Activated B cell treated with CpG ODN at 0.5 μM for 24 hours (primary cell): ENCODE results near the gene ADCY3. TPM values are rescaled to one million over a fixed set of nuclear protein-coding genes. Genes with fewer than 3 reads are reported as not detected.

Experiments
- ATAC-seq: fragments of 200-7000 bp; cut with Tn5 transposase; one replicate; pipeline ENCODE4 v1.10.0; 2021; ENCODE audit warnings: low read depth, mild to moderate bottlenecking, moderate library complexity
- CTCF ChIA-PET: fragments of 350-600 bp; sonication (Branson Sonifier 250); formaldehyde crosslinking; loops from one replicate; lab custom pipeline; 2021; ENCODE audit warnings: antibody characterized with exemption; lab: Charles Lee
- POLR2A ChIA-PET: fragments of 350-600 bp; sonication (Branson Sonifier 250); formaldehyde crosslinking; loops from one replicate; lab custom pipeline; 2021; ENCODE audit warnings: antibody characterized with exemption; lab: Charles Lee
- DNase-seq: peaks from one replicate; pipeline ENCODE4 v3.0.0; 2022
- H3K27ac Mint-ChIP-seq: one replicate; pipeline ENCODE4 v1.8.0; 2020; ENCODE audit warnings: mixed read lengths
- H3K27me3 Mint-ChIP-seq: one replicate; pipeline ENCODE4 v1.8.0; 2021; ENCODE audit warnings: mixed read lengths
- H3K36me3 Mint-ChIP-seq: one replicate; pipeline ENCODE4 v1.8.0; 2021; ENCODE audit warnings: low read depth, mixed read lengths
- H3K4me1 Mint-ChIP-seq: one replicate; pipeline ENCODE4 v1.8.0; 2021; ENCODE audit warnings: mixed read lengths
- H3K4me3 Mint-ChIP-seq: one replicate; pipeline ENCODE4 v1.8.0; 2020; ENCODE audit warnings: mild to moderate bottlenecking, mixed read lengths
- H3K9me3 Mint-ChIP-seq: one replicate; pipeline ENCODE4 v1.8.0; 2020; ENCODE audit warnings: mixed read lengths
- intact Hi-C: fragments of 100-400 bp; cut with micrococcal nuclease; formaldehyde crosslinking; loops from one replicate; pipeline ENCODE4 v1.15.1; 2024
- total RNA-seq: library from RNA; stranded (reverse); gene quantifications from 2 replicates; pipeline ENCODE4 v1.2.3, GENCODE V29; 2022
- TF ChIP-seq, protein P1 (sequence below): fragments of 200-600 bp; IDR thresholded peaks from one replicate; pipeline ENCODE4 v1.8.0; 2022; ENCODE audit warnings: antibody characterized with exemption, mild to moderate bottlenecking

ADCY3 gene
- total RNA-seq, 1 donor from 2014 or later: 126 TPM

DNA sequence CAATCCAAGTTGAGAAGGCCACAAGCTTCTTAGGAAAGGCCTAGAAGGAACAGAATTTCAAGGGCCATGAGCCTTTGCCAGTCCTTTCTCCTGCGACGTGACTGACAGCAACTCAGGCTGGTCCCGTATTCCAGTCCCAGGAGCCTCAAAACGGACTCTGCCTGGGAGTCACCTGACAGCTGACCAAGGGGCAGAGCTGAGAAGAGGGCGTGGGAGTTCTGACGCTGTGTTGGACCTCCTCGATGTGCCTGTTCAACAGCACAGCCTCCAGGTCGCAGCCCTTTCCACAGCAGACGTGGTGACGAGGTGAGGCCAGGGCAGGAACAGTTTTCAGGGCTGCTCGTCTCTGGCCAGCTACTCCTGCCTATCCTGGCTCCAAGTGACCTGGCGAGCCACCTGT, 89.3 kb downstream of the ADCY3 start:
- ChIA-PET POLR2A (interaction anchor here (0.7 kb wide), 1 partner anchor 1958 kb away, joined by 3 read pairs; no protein-coding TSS in a partner anchor), CTCF (interaction anchor here (8.5 kb wide), 1 partner anchor 422 kb away, joined by 132 read pairs; no protein-coding TSS in a partner anchor)
- TF ChIP-seq, protein P1, sequence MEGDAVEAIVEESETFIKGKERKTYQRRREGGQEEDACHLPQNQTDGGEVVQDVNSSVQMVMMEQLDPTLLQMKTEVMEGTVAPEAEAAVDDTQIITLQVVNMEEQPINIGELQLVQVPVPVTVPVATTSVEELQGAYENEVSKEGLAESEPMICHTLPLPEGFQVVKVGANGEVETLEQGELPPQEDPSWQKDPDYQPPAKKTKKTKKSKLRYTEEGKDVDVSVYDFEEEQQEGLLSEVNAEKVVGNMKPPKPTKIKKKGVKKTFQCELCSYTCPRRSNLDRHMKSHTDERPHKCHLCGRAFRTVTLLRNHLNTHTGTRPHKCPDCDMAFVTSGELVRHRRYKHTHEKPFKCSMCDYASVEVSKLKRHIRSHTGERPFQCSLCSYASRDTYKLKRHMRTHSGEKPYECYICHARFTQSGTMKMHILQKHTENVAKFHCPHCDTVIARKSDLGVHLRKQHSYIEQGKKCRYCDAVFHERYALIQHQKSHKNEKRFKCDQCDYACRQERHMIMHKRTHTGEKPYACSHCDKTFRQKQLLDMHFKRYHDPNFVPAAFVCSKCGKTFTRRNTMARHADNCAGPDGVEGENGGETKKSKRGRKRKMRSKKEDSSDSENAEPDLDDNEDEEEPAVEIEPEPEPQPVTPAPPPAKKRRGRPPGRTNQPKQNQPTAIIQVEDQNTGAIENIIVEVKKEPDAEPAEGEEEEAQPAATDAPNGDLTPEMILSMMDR: no peak
- DNase-seq (no peak), ATAC-seq (no peak)
- Mint-ChIP-seq H3K4me3 (no peak overlapping the region), H3K27ac (no peak overlapping the region), H3K9me3 (no peaks in the 10 kb centered on the region), H3K36me3 (peaks cover 64% of the 10 kb centered on the region), H3K4me1 (no peaks in the 10 kb centered on the region), H3K27me3 (no peaks in the 10 kb centered on the region)
- intact Hi-C loops: no loop called here

DNA sequence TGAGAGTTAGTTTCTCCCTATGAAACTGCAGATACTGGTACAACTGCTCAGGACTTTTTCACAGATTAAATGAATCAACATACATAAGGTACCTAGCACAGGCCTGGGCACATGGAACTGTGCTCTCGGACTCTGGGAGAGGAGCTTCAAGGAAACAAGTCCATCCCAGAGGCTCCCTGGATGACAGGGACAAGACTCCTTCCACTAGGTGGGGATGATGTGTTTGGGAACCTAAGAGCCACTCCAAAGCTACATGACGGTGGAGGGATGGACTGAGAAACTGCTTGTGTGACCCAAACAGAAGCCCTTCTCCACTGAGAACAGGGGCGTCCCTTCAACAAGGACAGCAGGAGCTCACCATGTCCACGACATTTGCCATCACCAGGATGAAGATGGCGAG, 89.7 kb downstream of the ADCY3 start:
- Mint-ChIP-seq H3K9me3 (no peaks in the 10 kb centered on the region), H3K36me3 (peaks cover 63% of the 10 kb centered on the region), H3K27ac (no peak overlapping the region), H3K4me3 (no peak overlapping the region), H3K27me3 (no peaks in the 10 kb centered on the region), H3K4me1 (no peaks in the 10 kb centered on the region)
- no peak for ATAC-seq
- DNase-seq: no peak
- CTCF ChIA-PET: interaction anchor here (8.5 kb wide), 1 partner anchor 421 kb away, joined by 132 read pairs; no protein-coding TSS in a partner anchor
- intact Hi-C loops: no loop called here
- TF ChIP-seq, protein P1: no peak
- POLR2A ChIA-PET: no interaction called here

DNA sequence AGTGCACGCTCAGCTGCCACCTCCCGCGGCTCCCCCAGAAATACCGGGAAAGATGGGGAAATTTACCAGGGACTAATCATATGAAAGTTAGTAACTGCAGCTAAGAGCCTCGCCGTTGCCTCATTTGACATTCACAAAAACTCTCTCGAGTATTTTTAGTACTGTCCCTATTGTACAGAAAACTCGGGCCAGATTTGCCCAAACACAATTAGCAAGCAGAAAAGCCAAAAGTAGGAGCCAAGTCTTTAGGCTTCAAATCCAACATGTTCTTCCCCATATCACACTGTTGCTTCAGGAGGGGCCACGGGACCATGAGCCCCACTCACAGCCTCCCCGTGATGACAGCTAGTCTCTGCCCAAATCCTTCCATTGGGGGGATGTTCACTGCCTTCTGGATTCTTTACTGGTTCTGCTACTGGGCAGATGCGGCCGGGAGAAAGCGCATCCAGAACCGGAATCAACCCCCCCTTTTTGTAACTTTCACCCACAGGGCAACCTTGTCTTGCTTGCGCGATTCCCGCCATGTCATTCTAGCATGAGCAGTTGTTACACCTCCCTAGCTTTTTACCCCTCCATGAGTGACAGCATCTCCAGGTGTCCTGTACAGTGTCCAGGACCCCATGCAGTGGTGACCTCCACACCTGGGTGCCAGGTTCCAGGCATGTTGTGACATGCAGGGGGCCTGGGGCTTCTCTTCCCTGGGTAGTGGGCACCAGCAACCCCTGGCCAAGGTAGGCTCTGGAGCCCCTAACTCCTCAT, 91.6 kb downstream of the ADCY3 start:
- Mint-ChIP-seq H3K4me3 (no peak overlapping the region), H3K36me3 (peaks cover 55% of the 10 kb centered on the region), H3K27ac (no peak overlapping the region), H3K4me1 (peaks cover 3% of the 10 kb centered on the region), H3K9me3 (no peaks in the 10 kb centered on the region), H3K27me3 (no peaks in the 10 kb centered on the region)
- ChIA-PET POLR2A (interaction anchor here (1.0 to 1.7 kb wide), 2 partner anchors 406 to 418 kb away, joined by 5 to 7 read pairs; no protein-coding TSS in a partner anchor), CTCF (interaction anchor here (0.5 to 8.5 kb wide), 22 partner anchors 10 to 1232 kb away, joined by 3 to 132 read pairs (median 4); no protein-coding TSS in a partner anchor)
- DNase-seq (no peak), ATAC-seq (no peak)
- TF ChIP-seq, protein P1: no peak
- intact Hi-C loops: loop anchor here (5.0 kb wide), 2 partner anchors 111 to 336 kb away; partner anchors contain the start of gene NCOA1

DNA sequence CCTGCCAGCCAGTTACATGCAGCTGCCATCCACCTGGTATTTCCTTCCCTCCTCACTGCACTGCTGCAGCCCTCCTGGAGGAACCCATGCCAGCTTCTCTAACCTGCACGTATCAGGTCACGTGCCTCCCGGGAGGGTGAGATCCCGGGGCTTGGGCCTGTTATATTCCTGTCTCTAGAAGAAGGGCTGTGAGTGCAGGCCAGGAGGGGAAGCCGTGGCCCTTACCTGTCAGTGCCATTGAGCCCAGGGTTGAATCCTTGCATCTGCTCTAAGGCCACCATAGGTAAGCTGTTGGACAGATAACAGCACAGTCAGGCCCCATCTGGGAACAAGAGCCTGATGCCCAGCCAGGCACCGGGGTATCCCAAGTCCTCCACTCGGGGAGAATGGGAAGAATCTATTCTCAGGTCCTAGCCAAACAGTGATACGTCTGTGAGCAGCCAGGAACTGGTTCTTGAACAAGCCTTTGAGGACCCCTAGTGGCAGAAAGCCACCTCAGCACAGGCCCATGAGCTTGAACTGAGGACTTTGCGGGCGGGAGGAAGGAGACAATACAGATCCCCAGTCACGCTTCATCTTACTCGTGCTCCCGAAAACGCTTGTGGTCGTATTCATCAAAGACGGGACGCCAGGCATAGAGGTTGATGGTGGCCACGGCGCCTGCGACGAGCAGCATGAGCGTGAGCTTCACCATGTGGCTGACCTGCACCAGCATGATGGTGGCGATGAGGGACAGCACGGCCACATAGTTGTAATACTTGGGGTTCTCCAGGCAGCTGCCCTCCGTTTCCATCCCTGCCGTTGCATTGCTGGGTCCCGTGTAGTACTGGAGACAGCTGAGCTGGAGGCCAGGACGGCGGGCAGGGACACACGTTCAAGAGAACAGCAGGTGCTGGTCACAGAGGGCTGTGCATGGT, 92.5 kb downstream of the ADCY3 start:
- intact Hi-C loops: loop anchor here (1.0 to 5.0 kb wide), 7 partner anchors 110 to 417 kb away; partner anchors contain the start of gene NCOA1
- Mint-ChIP-seq H3K4me1 (peaks cover 3% of the 10 kb centered on the region), H3K4me3 (no peak overlapping the region), H3K9me3 (no peaks in the 10 kb centered on the region), H3K27me3 (no peaks in the 10 kb centered on the region), H3K36me3 (peaks cover 56% of the 10 kb centered on the region), H3K27ac (no peak overlapping the region)
- ChIA-PET POLR2A (interaction anchor here (0.5 to 1.7 kb wide), 3 partner anchors 406 to 418 kb away, joined by 3 to 7 read pairs (median 5); no protein-coding TSS in a partner anchor), CTCF (interaction anchor here (0.5 to 8.5 kb wide), 23 partner anchors 10 to 1233 kb away, joined by 3 to 132 read pairs (median 4); no protein-coding TSS in a partner anchor)
- TF ChIP-seq, protein P1: peak; percentile 38
- peak; percentile 41 for DNase-seq
- peak; percentile 86 for ATAC-seq
